ENCODE measurements around the gene ASTN2.

GRCh38 chr9:117076571-117077290 lies 338.1 kb downstream of the ASTN2 start:
- TF ChIP-seq GATA2 (IDR thresholded peaks at IDR 0.05; ENCODE audit: low read depth, low read length) (peak; percentile 64), GATA3 (IDR thresholded peaks at IDR 0.05; ENCODE audit: low read depth, low read length) (0 out of 2 replicates have a peak, but pooled peaks have one; percentile 30)

Measured in SH-SY5Y (cell line).